Mesenchymal stem cell (in vitro differentiated cells and primary cell): ENCODE measurements around the gene TRIM34.
A peak's percentile ranks its signal among the peaks of the same experiment; 100 is the strongest.
"Not testable (repeated sequence)": the region's sequence is repeated elsewhere in the genome, so short reads cannot be mapped to it uniquely, and the experiment has no call there.

Experiments used
- DNase-seq: peaks from one replicate; pipeline ENCODE4 v3.0.0-alpha.2; 2013
- H2AFZ ChIP-seq: one replicate; pipeline ENCODE4 v1.6.1; 2013; ENCODE audit warnings: low read depth, mild to moderate bottlenecking, control low read depth, inconsistent platforms, low read length, moderate library complexity
- H2AK5ac ChIP-seq: 2 replicates; pipeline ENCODE4 v1.6.1; 2013; ENCODE audit warnings: low read length, moderate library complexity, mild to moderate bottlenecking, inconsistent platforms; ENCODE audit not compliant: severe bottlenecking
- H2BK120ac ChIP-seq: one replicate; pipeline ENCODE4 v1.6.1; 2013; ENCODE audit warnings: low read depth, mild to moderate bottlenecking, inconsistent platforms, low read length, moderate library complexity
- H2BK12ac ChIP-seq, 2 experiments: one replicate each; pipeline ENCODE4 v1.6.1; 2013; ENCODE audit warnings: inconsistent platforms in 2 of 2, low read length in 2 of 2, mild to moderate bottlenecking in 2 of 2, moderate library complexity in 2 of 2, control low read depth in 1 of 2
- H2BK15ac ChIP-seq: one replicate; pipeline ENCODE4 v1.6.1; 2013; ENCODE audit warnings: mild to moderate bottlenecking, low read depth, inconsistent platforms; ENCODE audit not compliant: poor library complexity, severe bottlenecking
- H2BK5ac ChIP-seq: 2 replicates; pipeline ENCODE4 v1.6.1; 2013; ENCODE audit warnings: low read depth, mild to moderate bottlenecking, low read length, control low read depth, inconsistent platforms; ENCODE audit not compliant: poor library complexity, severe bottlenecking
- H3K14ac ChIP-seq, 2 experiments: one replicate each; pipeline ENCODE4 v1.6.1; 2013; ENCODE audit warnings: inconsistent platforms in 2 of 2, low read length in 2 of 2, control low read depth in 1 of 2, mild to moderate bottlenecking in 1 of 2, moderate library complexity in 1 of 2
- H3K18ac ChIP-seq, 2 experiments: one replicate each; pipeline ENCODE4 v1.6.1; 2013; ENCODE audit warnings: inconsistent platforms in 2 of 2, low read length in 2 of 2, control low read depth in 1 of 2, low read depth in 1 of 2, mild to moderate bottlenecking in 1 of 2
- H3K23ac ChIP-seq, 2 experiments: one replicate each; pipeline ENCODE4 v1.6.1; 2013; ENCODE audit warnings: inconsistent platforms in 2 of 2, low read length in 2 of 2, mild to moderate bottlenecking in 2 of 2, moderate library complexity in 2 of 2, control low read depth in 1 of 2
- H3K27ac ChIP-seq: 2 replicates; pipeline ENCODE4 v1.5.1; 2013; ENCODE audit warnings: mild to moderate bottlenecking, moderate library complexity, low read length, control low read depth, inconsistent platforms; ENCODE audit not compliant: poor library complexity, severe bottlenecking
- H3K27me3 ChIP-seq, 2 experiments: 2 replicates each; pipeline versions ENCODE4 v1.6.1 to v1.7.0; 2013; ENCODE audit warnings: low read length in 2 of 2, mild to moderate bottlenecking in 2 of 2, moderate library complexity in 2 of 2, control low read depth in 1 of 2, inconsistent platforms in 1 of 2; ENCODE audit not compliant: control insufficient read depth in 1 of 2, insufficient read depth in 1 of 2
- H3K36me3 ChIP-seq, 2 experiments: 2 replicates each; pipeline versions ENCODE4 v1.6.1 to v1.7.0; 2013; ENCODE audit warnings: low read length in 2 of 2, control low read depth in 1 of 2, inconsistent platforms in 1 of 2, low read depth in 1 of 2, mild to moderate bottlenecking in 1 of 2; ENCODE audit not compliant: insufficient read depth in 2 of 2, control insufficient read depth in 1 of 2
- H3K4ac ChIP-seq, 2 experiments: one replicate each; pipeline ENCODE4 v1.6.1; 2013; ENCODE audit warnings: inconsistent platforms in 2 of 2, low read length in 2 of 2, mild to moderate bottlenecking in 2 of 2, moderate library complexity in 2 of 2, control low read depth in 1 of 2, low read depth in 1 of 2
- H3K4me1 ChIP-seq: 2 replicates; pipeline ENCODE4 v1.6.1; 2013; ENCODE audit warnings: low read depth, low read length, control low read depth; ENCODE audit not compliant: control insufficient read depth, insufficient read depth
- H3K4me2 ChIP-seq: 2 replicates; pipeline ENCODE4 v1.6.1; 2013; ENCODE audit warnings: low read length, mild to moderate bottlenecking, inconsistent platforms; ENCODE audit not compliant: poor library complexity, severe bottlenecking
- H3K4me3 ChIP-seq, 2 experiments: 2 replicates each; pipeline versions ENCODE4 v1.5.1 to v1.7.0; 2013; ENCODE audit warnings: low read length in 2 of 2, mild to moderate bottlenecking in 2 of 2, control low read depth in 1 of 2, low read depth in 1 of 2; ENCODE audit not compliant: insufficient read depth in 1 of 2
- H3K79me1 ChIP-seq: replicated peaks from 2 replicates; pipeline ENCODE4 v1.6.1; 2013; ENCODE audit warnings: mild to moderate bottlenecking, control low read depth, low read length, inconsistent platforms; ENCODE audit not compliant: poor library complexity, severe bottlenecking
- H3K9ac ChIP-seq: 2 replicates; pipeline ENCODE4 v1.7.0; 2013; ENCODE audit warnings: mild to moderate bottlenecking, low read length, moderate library complexity
- H3K9me3 ChIP-seq: 2 replicates; pipeline ENCODE4 v1.7.0; 2013; ENCODE audit warnings: mild to moderate bottlenecking, low read length; ENCODE audit not compliant: control insufficient read depth
- H4K8ac ChIP-seq: one replicate; pipeline ENCODE4 v1.6.1; 2013; ENCODE audit warnings: inconsistent platforms, mild to moderate bottlenecking, low read length, moderate library complexity
- H4K91ac ChIP-seq: one replicate; pipeline ENCODE4 v1.6.1; 2013; ENCODE audit warnings: mild to moderate bottlenecking, low read length, inconsistent platforms
- WGBS: methylation state at CpG from one replicate; pipeline ENCODE4 v1.1.7; 2013; ENCODE audit warnings: mixed read lengths; 5-methylcytosine and 5-hydroxymethylcytosine counted together

The TRIM34 gene

DNA sequence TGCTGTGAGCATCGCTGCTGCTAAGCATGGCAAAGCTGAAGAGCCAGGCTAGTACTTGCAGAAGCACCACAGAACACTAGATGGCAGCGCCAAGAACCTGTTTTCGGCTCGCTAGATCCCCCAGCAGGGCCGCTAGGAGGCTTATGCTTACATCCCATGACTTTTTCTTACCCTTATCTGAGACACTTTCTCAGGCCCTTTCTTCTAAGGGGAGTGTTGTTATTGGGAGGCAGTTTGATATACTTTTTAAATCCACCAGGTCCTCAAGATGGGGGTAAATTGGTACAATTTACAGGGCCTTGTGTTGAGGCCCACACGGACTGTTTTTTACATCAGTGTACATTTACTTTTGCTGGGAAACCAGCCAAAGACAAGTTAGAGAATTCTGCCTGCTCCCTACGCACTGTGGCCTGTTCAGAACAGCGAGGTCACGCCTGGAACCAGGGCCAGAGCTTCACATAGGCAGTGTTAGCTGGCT lies 24.4 kb upstream of the TRIM34 start:
- peaks cover 3% of the 10 kb centered on the region in 2 experiments for H3K36me3 ChIP-seq
- H2AK5ac ChIP-seq = no peak overlapping the region
- no peak overlapping the region for H2BK12ac ChIP-seq
- DNase-seq = peak; percentile 91
- no peak overlapping the region for H4K91ac ChIP-seq
- H3K23ac ChIP-seq = no peak overlapping the region
- H2AFZ ChIP-seq = no peak overlapping the region
- peak overlapping the region; percentile 76 for H4K8ac ChIP-seq
- H3K14ac ChIP-seq = no peak overlapping the region
- H3K4ac ChIP-seq = no peak overlapping the region
- peaks cover 11% of the 10 kb centered on the region for H3K4me1 ChIP-seq
- H3K4me2 ChIP-seq = no peak overlapping the region
- no peak overlapping the region for H2BK5ac ChIP-seq
- H3K4me3 ChIP-seq = no peak overlapping the region
- H3K27ac ChIP-seq = peak overlapping the region; percentile 2
- peak overlapping the region; percentile 37 for H3K9ac ChIP-seq
- H3K18ac ChIP-seq = peak overlapping the region in 1 of 2 experiments; percentile 80
- no peak overlapping the region for H2BK120ac ChIP-seq
- 44% methylated on average over 9 of the region's 9 CpGs for WGBS
- no peaks in the 10 kb centered on the region for H3K9me3 ChIP-seq
- H3K27me3 ChIP-seq = no peaks in the 10 kb centered on the region
- H3K79me1 ChIP-seq = peaks cover 8% of the 10 kb centered on the region
- peak overlapping the region; percentile 92 for H2BK15ac ChIP-seq

DNA sequence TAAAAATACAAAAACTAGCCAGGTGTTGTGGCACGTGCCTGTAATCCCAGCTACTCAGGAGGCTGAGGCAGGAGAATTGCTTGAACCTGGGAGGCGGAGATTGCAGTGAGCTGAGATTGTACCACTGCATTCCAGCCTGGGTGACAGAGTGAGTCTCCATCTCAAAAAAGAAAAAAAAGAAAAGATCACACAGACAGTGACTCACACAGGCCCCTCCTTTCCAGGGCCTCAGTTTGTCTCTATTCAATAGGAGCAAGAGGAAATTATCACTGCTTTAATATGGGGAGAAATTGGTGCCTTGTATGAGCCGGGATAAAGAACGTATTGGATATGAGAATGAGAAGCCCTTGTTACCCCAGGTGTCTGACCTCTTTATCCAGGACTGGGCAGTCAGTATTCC lies 22.0 kb upstream of the TRIM34 start:
- not testable (repeated sequence) for H4K91ac ChIP-seq, H2BK5ac ChIP-seq, H2AFZ ChIP-seq, H3K9ac ChIP-seq, H3K23ac ChIP-seq, H2BK120ac ChIP-seq, H2BK15ac ChIP-seq, H3K4me3 ChIP-seq, H3K36me3 ChIP-seq, H2AK5ac ChIP-seq, H3K79me1 ChIP-seq, H3K27me3 ChIP-seq, H3K4me1 ChIP-seq, H3K18ac ChIP-seq, H3K4ac ChIP-seq, H3K27ac ChIP-seq, H3K9me3 ChIP-seq, H3K14ac ChIP-seq, H2BK12ac ChIP-seq, H4K8ac ChIP-seq, H3K4me2 ChIP-seq
- WGBS = 92% methylated on average over 4 of the region's 4 CpGs
- peak; percentile 29 for DNase-seq

DNA sequence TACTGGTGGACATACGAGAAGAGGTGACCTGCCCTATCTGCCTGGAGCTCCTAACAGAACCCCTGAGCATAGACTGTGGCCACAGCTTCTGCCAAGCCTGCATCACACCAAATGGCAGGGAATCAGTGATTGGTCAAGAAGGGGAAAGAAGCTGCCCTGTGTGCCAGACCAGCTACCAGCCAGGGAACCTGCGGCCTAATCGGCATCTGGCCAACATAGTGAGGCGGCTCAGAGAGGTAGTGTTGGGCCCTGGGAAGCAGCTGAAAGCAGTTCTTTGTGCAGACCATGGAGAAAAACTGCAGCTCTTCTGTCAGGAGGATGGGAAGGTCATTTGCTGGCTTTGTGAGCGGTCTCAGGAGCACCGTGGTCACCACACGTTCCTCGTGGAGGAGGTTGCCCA lies 21.5 kb upstream of the TRIM34 start:
- no peak overlapping the region for H2BK120ac ChIP-seq
- H2BK15ac ChIP-seq = no peak overlapping the region
- no peak overlapping the region for H3K18ac ChIP-seq
- no peak overlapping the region for H4K91ac ChIP-seq
- no peak overlapping the region for H3K4ac ChIP-seq
- H3K79me1 ChIP-seq = peaks cover 1% of the 10 kb centered on the region
- no peak for DNase-seq
- H3K14ac ChIP-seq = no peak overlapping the region
- H3K36me3 ChIP-seq = peaks cover 3% of the 10 kb centered on the region in 2 experiments
- no peak overlapping the region for H4K8ac ChIP-seq
- H2AK5ac ChIP-seq = peak overlapping the region; percentile 1
- no peak overlapping the region for H3K23ac ChIP-seq
- no peak overlapping the region for H2BK12ac ChIP-seq
- H3K4me1 ChIP-seq = peaks cover 6% of the 10 kb centered on the region
- H3K9ac ChIP-seq = no peak overlapping the region
- no peaks in the 10 kb centered on the region for H3K9me3 ChIP-seq
- H3K4me2 ChIP-seq = no peak overlapping the region
- H2AFZ ChIP-seq = no peak overlapping the region
- no peak overlapping the region for H2BK5ac ChIP-seq
- no peak overlapping the region for H3K4me3 ChIP-seq
- 94% methylated on average over 8 of the region's 8 CpGs for WGBS
- no peak overlapping the region for H3K27ac ChIP-seq
- no peaks in the 10 kb centered on the region for H3K27me3 ChIP-seq

DNA sequence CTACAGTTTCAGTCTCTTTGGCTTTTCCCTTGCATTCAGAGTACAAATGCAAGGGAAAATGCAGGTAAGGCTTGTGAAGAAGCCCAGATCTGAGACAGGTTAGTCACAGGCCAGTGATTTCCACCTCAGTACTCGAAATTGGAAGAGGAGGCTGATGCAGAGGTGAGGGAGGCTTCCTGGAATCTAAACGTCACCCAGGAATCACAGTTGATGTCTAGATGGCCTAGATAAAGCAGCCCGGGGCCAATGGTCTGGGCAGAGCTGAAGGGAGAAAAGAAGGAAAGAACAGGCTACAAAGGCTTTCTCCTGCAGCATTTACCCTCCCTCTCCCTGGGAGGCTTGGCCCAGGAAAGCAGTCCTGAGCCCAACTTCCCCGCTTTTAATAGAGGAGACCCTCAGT lies 19.9 kb upstream of the TRIM34 start:
- Histone ChIP-seq H2BK15ac (no peak overlapping the region), H4K8ac (no peak overlapping the region), H3K27ac (no peak overlapping the region), H3K4me2 (no peak overlapping the region), H3K27me3 (no peaks in the 10 kb centered on the region), H3K4me1 (peaks cover 6% of the 10 kb centered on the region), H2AFZ (no peak overlapping the region), H3K23ac (no peak overlapping the region), H3K14ac (no peak overlapping the region), H3K4me3 (no peak overlapping the region), H3K36me3 (peaks cover 3% of the 10 kb centered on the region in 2 experiments), H3K9ac (no peak overlapping the region), H2AK5ac (no peak overlapping the region), H2BK5ac (no peak overlapping the region), H3K9me3 (no peaks in the 10 kb centered on the region), H2BK120ac (no peak overlapping the region), H3K18ac (no peak overlapping the region), H3K79me1 (peaks cover 1% of the 10 kb centered on the region), H4K91ac (no peak overlapping the region), H2BK12ac (no peak overlapping the region), H3K4ac (no peak overlapping the region)
- WGBS = 85% methylated on average over 4 of the region's 4 CpGs
- DNase-seq = no peak
